Epithelial cell of esophagus (primary cell): ENCODE results near the gene ALK.

Experiments
- DNase-seq: peaks from one replicate; pipeline ENCODE4 v3.0.0; 2010; ENCODE audit warnings: low read depth
- H3K4me3 ChIP-seq: 2 replicates; pipeline ENCODE4 v1.5.1; 2011; ENCODE audit warnings: mild to moderate bottlenecking, low read length, control low read depth
- TF ChIP-seq, protein P1 (sequence below): IDR thresholded peaks from 2 replicates; pipeline ENCODE4 v1.5.1; 2011; ENCODE audit warnings: low read depth, mild to moderate bottlenecking, low read length, control low read depth, inconsistent platforms; ENCODE audit not compliant: insufficient read depth; ENCODE audit errors: missing control alignments

Gene ALK

DNA sequence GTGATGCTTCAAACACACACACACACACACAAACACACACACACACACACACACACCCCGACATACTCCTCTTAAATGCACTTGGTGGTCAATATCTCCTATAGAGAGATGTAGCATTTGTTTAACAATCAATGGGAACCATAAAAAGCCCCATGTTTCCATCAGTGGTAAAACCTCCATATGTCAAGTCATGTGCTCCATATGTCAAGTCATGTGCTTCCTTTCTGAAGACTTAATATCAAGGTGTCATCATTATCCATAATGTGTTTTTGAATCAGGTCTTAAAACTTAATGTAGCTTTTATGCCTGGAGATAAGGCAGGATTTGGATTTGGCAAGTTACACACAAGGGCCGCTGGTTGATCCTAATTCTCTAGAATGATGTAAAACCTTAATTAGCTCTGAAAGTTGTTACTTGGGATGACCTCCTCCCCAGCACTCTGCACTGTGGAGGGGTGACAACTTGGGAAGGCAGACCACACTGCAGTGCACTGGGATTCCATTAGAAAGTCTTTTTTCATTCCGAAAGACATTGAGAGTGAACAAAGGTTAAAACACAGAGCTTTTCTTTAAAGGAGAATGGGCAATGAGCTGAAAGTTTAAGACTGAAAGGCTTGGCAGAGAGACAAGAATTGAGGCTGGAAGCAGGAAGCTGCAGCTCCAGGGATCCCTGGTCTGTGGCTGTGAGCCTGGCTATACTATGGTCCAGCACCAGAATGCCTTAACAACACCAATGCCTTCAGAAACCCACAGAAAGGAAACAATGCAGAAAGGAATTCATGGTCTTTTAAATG is 26.4 kb downstream of the ALK start:
- TF ChIP-seq, protein P1, sequence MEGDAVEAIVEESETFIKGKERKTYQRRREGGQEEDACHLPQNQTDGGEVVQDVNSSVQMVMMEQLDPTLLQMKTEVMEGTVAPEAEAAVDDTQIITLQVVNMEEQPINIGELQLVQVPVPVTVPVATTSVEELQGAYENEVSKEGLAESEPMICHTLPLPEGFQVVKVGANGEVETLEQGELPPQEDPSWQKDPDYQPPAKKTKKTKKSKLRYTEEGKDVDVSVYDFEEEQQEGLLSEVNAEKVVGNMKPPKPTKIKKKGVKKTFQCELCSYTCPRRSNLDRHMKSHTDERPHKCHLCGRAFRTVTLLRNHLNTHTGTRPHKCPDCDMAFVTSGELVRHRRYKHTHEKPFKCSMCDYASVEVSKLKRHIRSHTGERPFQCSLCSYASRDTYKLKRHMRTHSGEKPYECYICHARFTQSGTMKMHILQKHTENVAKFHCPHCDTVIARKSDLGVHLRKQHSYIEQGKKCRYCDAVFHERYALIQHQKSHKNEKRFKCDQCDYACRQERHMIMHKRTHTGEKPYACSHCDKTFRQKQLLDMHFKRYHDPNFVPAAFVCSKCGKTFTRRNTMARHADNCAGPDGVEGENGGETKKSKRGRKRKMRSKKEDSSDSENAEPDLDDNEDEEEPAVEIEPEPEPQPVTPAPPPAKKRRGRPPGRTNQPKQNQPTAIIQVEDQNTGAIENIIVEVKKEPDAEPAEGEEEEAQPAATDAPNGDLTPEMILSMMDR: no peak
- no peak overlapping the region for H3K4me3 ChIP-seq
- no peak for DNase-seq

DNA sequence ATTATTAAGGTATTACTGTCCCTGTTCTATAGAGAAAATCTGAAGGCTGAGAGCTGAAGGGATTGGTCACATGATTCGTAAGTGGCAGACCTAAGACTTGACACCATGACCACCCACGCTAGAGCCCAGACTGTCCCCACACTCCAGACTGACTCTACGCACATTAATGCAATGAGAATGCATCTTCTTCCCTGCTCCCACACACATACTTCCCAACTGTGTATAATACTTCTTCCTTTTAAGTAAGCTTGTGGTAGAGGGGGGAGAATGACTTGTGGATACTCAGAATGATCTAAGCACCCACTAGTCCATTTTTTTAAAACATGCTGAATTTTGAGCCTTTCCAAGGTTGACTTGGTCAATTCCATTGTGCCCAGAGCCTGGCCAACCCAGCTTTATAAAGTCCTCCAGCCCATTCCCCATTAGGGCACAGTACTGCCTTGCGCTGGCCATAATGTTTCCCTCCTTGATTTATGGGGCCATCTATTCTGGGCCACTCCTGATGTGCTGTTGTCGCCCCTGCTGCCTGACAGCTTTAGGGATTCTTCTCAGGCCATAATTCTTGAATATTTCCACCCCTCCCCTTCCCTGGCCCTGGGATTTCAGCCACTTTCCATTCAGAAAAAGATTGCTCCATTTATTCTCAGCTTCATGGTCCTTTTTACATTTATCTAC is 28.7 kb downstream of the ALK start:
- TF ChIP-seq, protein P1: no peak
- no peak for DNase-seq

DNA sequence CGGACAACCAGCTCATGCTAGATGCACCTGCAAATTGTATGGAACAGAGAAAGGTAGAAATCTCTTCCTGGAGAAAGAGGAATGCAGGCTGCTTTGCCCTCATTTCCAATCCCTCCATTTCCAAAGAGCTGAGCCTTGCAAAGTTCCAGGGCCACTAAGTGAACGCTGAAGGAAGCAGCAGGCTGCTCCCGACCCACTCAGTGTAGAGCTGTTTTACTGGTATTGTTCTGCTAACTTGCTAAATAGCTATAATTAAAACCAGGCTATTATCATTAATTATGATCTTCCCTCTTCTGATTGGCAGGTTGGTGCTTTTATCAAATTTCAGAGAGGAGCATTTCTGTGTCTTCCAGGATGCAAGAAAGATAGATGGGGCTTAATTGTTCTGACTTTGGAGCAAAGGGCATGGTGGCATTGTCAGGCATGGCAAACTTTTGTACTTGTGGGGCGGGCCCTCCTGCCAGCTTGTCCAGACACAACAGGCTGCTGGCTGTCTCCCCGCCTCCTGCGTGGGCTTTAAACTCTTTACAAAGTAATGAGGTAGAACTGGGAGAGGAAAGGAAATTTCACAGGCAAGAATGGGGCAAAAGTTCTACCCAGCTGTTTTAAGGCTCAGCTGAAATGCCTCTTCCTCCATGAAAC is 40.2 kb downstream of the ALK start:
- H3K4me3 ChIP-seq: no peak overlapping the region
- TF ChIP-seq, protein P1: no peak
- DNase-seq: no peak

More for the DNA sequence above, 28.7 kb downstream of the ALK start:
- H3K4me3 ChIP-seq: no peak overlapping the region

DNA sequence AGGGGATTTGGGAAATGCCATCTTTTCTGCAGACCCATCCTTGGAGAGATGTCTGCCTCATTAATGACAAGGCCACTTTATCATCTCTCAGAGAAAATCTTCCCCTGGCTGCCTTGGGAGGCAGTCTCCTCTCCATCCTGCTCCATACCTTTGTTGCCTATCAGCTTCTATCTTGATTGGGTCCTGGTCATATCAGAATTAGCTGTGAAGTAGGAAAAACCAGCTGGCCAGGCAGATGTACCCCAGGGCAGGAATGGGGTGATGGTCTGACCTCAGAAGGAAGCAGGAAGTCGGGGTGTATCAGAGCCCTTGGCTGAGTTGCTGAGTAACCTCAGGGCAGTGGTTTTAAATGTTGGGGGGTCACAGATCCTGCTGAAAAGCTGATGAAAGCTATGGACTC is 41.3 kb downstream of the ALK start:
- no peak for DNase-seq
- H3K4me3 ChIP-seq: no peak overlapping the region
- TF ChIP-seq, protein P1: no peak

DNA sequence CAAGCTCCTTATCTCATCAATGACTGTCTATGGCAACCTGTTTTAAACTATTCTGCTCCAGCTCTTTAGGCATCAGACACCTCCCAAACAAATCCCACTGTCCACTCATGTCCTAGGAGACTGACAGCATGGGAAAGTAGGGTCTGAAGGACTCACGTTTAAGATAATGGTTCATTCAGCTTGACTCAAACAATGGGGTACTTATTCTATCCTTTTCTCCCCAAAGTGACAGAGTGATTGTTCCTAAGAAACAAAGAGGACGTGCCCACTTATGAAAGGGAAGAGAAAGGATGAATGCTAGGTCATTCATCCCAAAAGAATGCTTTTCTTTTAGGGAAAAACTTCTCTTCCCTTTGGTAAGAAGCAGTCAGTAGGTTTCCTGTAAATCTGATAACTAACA is 41.9 kb downstream of the ALK start:
- no peak for DNase-seq
- TF ChIP-seq, protein P1: no peak

DNA sequence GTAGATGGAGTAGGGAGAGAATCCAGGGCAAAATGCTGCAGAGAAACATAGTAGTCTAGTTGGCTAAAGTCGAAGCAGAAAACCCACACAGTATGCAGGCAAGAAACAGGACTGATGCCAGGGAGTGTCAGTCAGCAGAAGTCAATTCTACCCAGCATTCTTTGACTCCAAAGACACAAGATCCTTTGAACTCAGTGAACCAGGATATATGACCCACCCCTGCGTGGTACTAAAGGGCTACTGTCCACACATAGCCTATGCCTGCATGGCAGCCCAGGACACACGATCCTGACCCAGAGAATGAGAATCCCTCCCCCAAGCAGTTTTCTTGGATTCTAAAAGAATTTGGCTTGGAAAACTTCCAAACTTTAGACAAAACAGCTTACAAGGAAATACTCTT is 42.5 kb downstream of the ALK start:
- DNase-seq: peak; percentile 34
- TF ChIP-seq, protein P1: no peak
- H3K4me3 ChIP-seq: no peak overlapping the region

More for the DNA sequence above, 41.9 kb downstream of the ALK start:
- H3K4me3 ChIP-seq: no peak overlapping the region

DNA sequence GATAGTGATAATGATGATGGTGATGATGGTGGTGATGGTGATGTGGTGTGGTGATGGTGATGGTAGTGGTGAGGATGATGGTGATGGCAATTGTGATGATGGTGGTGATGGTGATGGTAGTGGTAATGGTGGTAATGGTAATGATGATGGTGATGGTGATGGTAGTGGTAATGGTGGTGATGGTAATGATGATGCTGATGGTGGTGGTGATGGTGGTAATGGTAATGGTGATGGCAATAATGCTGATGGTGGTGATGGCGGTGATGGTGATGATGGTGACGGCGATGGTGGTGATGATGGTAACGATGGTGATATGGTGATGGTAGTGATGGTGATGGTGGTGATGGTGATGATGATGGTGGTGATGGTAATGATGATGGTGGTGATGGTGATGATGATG is 45.0 kb downstream of the ALK start:
- H3K4me3 ChIP-seq: no peak overlapping the region
- TF ChIP-seq, protein P1: no peak
- DNase-seq: no peak
